Natural killer cell (primary cell): ENCODE results near the gene DDB1. TPM values are rescaled to one million over a fixed set of nuclear protein-coding genes. Genes with fewer than 3 reads are reported as not detected.

Source experiments
- ATAC-seq, 3 donors: fragments of 150-1000 bp in 2 of 3; fragments of 200-7000 bp in 1 of 3; cut with Tn5 transposase; 1 replicate in 1 of 3; 2 replicates in 2 of 3; pipeline ENCODE4 v1.10.0; 2021; ENCODE audit warnings: mild to moderate bottlenecking in 2 of 3, moderate library complexity in 2 of 3
- DNase-seq, 2 donors: peaks; one replicate each; pipeline versions ENCODE4 v3.0.0 to v3.0.0-alpha.2; 2013 to 2021; ENCODE audit warnings: mixed read lengths in 1 of 2
- H3K27ac ChIP-seq: one replicate; pipeline ENCODE4 v1.5.1; 2013; ENCODE audit warnings: mild to moderate bottlenecking, low read length
- H3K27me3 ChIP-seq: one replicate; pipeline ENCODE4 v1.6.1; 2013; ENCODE audit warnings: low read length; ENCODE audit not compliant: control insufficient read depth, insufficient read depth
- H3K36me3 ChIP-seq: one replicate; pipeline ENCODE4 v1.6.1; 2013; ENCODE audit warnings: low read length; ENCODE audit not compliant: control insufficient read depth, insufficient read depth
- H3K4me1 ChIP-seq: one replicate; pipeline ENCODE4 v1.6.1; 2013; ENCODE audit warnings: low read length; ENCODE audit not compliant: control insufficient read depth, insufficient read depth
- H3K4me3 ChIP-seq: one replicate; pipeline ENCODE4 v1.5.1; 2013; ENCODE audit warnings: low read length
- H3K9me3 ChIP-seq: one replicate; pipeline ENCODE4 v1.6.1; 2013; ENCODE audit warnings: low read length; ENCODE audit not compliant: control insufficient read depth, insufficient read depth
- H3K27ac Mint-ChIP-seq, 2 donors: one replicate each; pipeline ENCODE4 v1.8.0; 2022; ENCODE audit warnings: mild to moderate bottlenecking in 2 of 2, mixed read lengths in 2 of 2, moderate library complexity in 1 of 2
- H3K27me3 Mint-ChIP-seq, 2 donors: one replicate each; pipeline ENCODE4 v1.8.0; 2022; ENCODE audit warnings: low read depth in 2 of 2, mixed read lengths in 2 of 2
- H3K36me3 Mint-ChIP-seq: one replicate; pipeline ENCODE4 v1.8.0; 2022; ENCODE audit warnings: mixed read lengths
- H3K4me1 Mint-ChIP-seq, 2 donors: one replicate each; pipeline ENCODE4 v1.8.0; 2022; ENCODE audit warnings: mixed read lengths in 2 of 2
- H3K4me3 Mint-ChIP-seq: one replicate; pipeline ENCODE4 v1.8.0; 2022; ENCODE audit warnings: mild to moderate bottlenecking, moderate library complexity, mixed read lengths
- H3K9me3 Mint-ChIP-seq, 2 donors: one replicate each; pipeline ENCODE4 v1.8.0; 2022; ENCODE audit warnings: mixed read lengths in 2 of 2
- WGBS: methylation state at CpG from one replicate; pipeline ENCODE4 v1.1.7; 2013; ENCODE audit warnings: missing lambda C conversion rate; ENCODE audit not compliant: insufficient coverage; 5-methylcytosine and 5-hydroxymethylcytosine counted together
- intact Hi-C: fragments of 100-400 bp; cut with micrococcal nuclease; formaldehyde crosslinking; loops from one replicate; pipeline ENCODE4 v1.14.2; 2022
- total RNA-seq, 4 donors: library from RNA; stranded (reverse); fragments of 120-200 nt in 1 of 4; gene quantifications; one replicate each; pipeline versions ENCODE4 v1.2.3 to v1.2.4, GENCODE V29; 2013 to 2022
- TF ChIP-seq, protein P1 (sequence below): fragments of 200-600 bp; IDR thresholded peaks from one replicate; pipeline ENCODE4 v1.8.0; 2022; ENCODE audit warnings: antibody characterized with exemption

The DDB1 gene
- total RNA-seq, 3 donors from 2014 or later (not counting 1 experiment from before 2014, with no cell fraction given): 170 to 233 (median 229) TPM

DNA sequence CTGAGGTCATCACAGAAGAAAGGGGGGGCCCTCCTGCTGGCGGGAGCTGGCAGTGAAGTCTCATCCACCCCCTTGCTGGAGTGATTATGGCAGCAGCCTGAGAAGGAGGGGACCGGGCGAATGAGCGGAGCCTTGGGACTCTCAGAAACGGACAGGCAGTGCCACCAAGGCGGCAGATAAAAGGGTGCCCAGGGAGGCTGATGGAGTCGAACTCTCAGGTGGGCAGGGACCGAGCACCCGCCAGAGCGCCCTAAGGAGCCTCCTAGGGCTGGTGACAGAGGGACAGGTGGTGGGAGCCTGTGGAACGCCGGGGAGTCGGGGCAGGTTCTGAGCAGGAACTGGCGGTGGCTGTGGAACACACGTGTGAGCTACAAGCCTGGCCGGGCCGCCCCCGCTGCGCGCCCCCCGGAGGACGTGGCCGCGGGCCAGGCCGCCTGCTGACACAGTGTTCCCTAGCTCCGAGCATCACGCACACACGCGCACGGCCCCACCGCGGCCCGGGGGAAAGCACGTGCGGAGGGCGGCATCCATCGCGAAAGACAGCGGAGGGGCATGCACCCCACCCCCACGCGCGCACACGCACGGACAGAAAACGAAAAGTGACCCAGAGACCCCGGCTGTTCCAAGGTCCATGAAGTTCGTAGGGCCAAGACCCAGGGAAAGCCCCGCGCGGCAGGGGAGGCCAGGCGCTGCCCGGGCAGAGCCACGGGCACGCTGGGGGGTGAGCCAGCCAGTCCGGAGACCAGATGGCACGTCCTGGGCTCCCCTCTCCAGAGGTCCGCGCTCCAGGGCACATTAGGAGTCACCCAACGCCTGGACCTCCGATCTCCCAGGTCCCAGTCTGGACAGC lies 38.8 kb downstream of the DDB1 start:
- intact Hi-C loops: no loop called here
- H3K27ac Mint-ChIP-seq: no peak overlapping the region
- Histone ChIP-seq H3K4me3 (peak overlapping the region; percentile 10), H3K27ac (no peak overlapping the region), H3K27me3 (peaks cover 9% of the 10 kb centered on the region), H3K9me3 (no peaks in the 10 kb centered on the region), H3K4me1 (peaks cover 32% of the 10 kb centered on the region), H3K36me3 (peaks cover under 1% of the 10 kb centered on the region)
- WGBS: 1% methylated on average over 60 of the region's 60 CpGs
- TF ChIP-seq, protein P1, sequence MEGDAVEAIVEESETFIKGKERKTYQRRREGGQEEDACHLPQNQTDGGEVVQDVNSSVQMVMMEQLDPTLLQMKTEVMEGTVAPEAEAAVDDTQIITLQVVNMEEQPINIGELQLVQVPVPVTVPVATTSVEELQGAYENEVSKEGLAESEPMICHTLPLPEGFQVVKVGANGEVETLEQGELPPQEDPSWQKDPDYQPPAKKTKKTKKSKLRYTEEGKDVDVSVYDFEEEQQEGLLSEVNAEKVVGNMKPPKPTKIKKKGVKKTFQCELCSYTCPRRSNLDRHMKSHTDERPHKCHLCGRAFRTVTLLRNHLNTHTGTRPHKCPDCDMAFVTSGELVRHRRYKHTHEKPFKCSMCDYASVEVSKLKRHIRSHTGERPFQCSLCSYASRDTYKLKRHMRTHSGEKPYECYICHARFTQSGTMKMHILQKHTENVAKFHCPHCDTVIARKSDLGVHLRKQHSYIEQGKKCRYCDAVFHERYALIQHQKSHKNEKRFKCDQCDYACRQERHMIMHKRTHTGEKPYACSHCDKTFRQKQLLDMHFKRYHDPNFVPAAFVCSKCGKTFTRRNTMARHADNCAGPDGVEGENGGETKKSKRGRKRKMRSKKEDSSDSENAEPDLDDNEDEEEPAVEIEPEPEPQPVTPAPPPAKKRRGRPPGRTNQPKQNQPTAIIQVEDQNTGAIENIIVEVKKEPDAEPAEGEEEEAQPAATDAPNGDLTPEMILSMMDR: no peak
- H3K4me3 Mint-ChIP-seq: peak overlapping the region; percentile 81
- no peaks in the 10 kb centered on the region for H3K9me3 Mint-ChIP-seq
- H3K4me1 Mint-ChIP-seq: peaks cover 31 to 38% of the 10 kb centered on the region in 2 donors
- H3K27me3 Mint-ChIP-seq: peaks cover 0 to 15% of the 10 kb centered on the region in 2 donors
- no peaks in the 10 kb centered on the region for H3K36me3 Mint-ChIP-seq
- DNase-seq (peak; percentile 19 to 31), ATAC-seq (peak; percentile 39 to 47 (median 46))

DNA sequence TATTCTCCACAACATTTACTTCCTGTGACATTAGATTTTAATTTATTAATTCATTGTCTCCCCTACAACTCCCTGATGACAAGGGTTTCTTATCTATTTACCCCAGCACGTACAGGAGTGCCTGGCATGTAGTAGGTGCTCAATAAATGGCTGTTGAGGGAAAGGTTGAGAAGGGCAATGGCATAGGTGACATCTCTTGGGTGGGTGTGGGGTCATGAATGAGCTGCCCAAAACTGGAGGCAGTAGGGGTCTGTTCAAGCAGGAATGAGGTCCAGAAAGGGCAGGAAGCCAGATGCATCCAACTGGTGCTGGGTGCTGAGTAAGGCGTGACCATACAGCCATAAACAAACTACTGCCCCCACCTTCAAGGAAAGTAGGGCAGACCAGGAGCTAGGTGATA lies 40.5 kb downstream of the DDB1 start:
- Histone ChIP-seq H3K4me1 (peaks cover 22% of the 10 kb centered on the region), H3K36me3 (no peaks in the 10 kb centered on the region), H3K4me3 (no peak overlapping the region), H3K27ac (no peak overlapping the region), H3K27me3 (peaks cover 9% of the 10 kb centered on the region), H3K9me3 (no peaks in the 10 kb centered on the region)
- intact Hi-C loops: no loop called here
- Mint-ChIP-seq H3K36me3 (no peaks in the 10 kb centered on the region), H3K4me3 (peak overlapping the region; percentile 38), H3K27ac (no peak overlapping the region), H3K9me3 (no peaks in the 10 kb centered on the region), H3K4me1 (peaks cover 14 to 20% of the 10 kb centered on the region in 2 donors), H3K27me3 (peaks cover 0 to 15% of the 10 kb centered on the region in 2 donors)
- TF ChIP-seq, protein P1: no peak
- DNase-seq (no peak), ATAC-seq (no peak)
- 100% methylated on average over 2 of the region's 2 CpGs for WGBS

DNA sequence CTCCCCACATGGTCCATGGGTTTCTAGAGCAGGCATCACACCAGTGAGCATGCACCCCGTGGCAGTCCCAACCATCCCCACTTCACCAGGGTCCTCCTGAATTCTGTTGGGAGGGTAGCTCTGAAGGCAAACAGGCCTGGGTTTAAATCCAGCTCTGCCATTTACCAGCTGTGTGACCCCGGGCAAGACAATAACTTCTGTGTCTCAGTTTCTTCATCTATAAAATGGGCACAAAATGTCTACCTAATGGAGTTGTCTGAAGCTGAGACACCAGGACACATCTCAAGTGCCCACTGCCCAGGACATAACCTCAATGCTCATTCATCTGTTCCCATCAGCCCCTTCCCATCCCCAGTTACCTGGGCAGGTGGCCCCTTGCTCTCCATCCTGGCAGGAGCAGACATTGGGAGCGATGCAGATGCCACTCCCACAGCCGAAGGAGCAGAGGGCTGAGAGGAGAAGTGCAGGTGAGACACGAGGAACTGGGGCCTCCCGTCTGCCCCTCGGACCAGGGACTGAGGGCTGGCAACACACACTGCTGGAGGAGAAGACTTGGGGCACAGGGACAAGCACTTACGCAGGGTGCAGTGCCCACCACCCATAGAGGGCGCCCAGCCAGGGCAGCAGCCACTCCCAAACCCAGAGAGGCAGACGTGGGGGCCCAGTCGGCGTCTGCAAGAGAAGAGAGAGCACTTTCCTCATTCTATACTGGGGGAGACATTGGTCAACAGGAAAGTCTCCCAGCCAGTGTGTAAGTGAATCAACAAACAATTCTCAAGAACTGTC lies 41.8 kb downstream of the DDB1 start:
- peaks cover 9 to 15% of the 10 kb centered on the region in 2 donors for H3K4me1 Mint-ChIP-seq
- Histone ChIP-seq H3K36me3 (no peaks in the 10 kb centered on the region), H3K27me3 (peaks cover 9% of the 10 kb centered on the region), H3K4me3 (no peak overlapping the region), H3K4me1 (peaks cover 22% of the 10 kb centered on the region), H3K9me3 (no peaks in the 10 kb centered on the region), H3K27ac (no peak overlapping the region)
- TF ChIP-seq, protein P1: no peak
- 87% methylated on average over 12 of the region's 12 CpGs for WGBS
- ATAC-seq (no peak), DNase-seq (no peak)
- no peaks in the 10 kb centered on the region for H3K36me3 Mint-ChIP-seq
- peaks cover 0 to 15% of the 10 kb centered on the region in 2 donors for H3K27me3 Mint-ChIP-seq
- no peak overlapping the region for H3K4me3 Mint-ChIP-seq
- no peak overlapping the region for H3K27ac Mint-ChIP-seq
- no peaks in the 10 kb centered on the region for H3K9me3 Mint-ChIP-seq
- intact Hi-C loops: no loop called here
